Activated CD8-positive, alpha-beta memory T cell treated with anti-CD3 and anti-CD28 coated beads, Interleukin-2, amount 50 U/mL, for 1 hour (primary cell): ENCODE data around the gene ZDHHC14.
"Not testable (repeated sequence)": the region's sequence is repeated elsewhere in the genome, so short reads cannot be mapped to it uniquely, and the experiment has no call there.

Source experiments
- DNase-seq: peaks from one replicate; pipeline ENCODE4 v3.0.0-alpha.2; 2020; ENCODE audit errors: extremely low read depth

The ZDHHC14 gene

DNA sequence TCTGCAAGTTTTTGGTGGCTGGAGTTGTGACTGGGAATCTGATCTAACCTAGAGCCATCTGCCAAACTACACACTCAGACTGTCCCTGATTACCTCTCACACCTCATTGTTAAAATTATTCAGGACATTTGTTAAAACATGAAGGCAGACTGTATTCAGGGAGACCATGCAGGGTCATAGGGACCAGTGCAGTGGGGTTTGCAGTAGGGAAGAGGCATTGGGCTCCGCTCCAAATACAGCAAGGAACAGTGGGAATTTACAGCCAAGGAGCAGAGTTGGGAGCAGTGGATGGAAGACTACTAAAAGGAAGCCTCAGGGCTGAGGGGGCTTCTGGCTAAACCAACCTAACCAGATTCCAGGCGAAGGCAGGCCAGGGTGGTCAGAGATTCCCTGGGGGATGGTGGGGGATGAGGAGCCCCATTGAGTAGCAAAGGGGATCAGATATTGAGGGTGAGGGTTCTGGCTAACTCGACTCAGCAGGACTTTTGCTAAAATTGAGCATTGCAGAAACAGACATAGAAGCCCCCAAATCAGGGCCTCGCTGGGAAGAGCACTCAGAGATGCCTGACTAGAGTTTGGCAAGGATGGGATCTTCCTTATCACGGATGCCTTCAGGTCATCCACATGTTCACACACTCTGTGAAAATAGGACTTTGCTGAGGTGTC lies 172.0 kb downstream of the ZDHHC14 start:
- DNase-seq = no peak

GRCh38 chr6:157554747-157555146 lies 173.8 kb downstream of the ZDHHC14 start:
- DNase-seq = no peak

- DNase-seq = no peak
These were observed 174.6 kb downstream of the ZDHHC14 start for GRCh38 chr6:157555455-157556143.

- DNase-seq = no peak
These were observed 175.2 kb downstream of the ZDHHC14 start for GRCh38 chr6:157556144-157556645.

DNA sequence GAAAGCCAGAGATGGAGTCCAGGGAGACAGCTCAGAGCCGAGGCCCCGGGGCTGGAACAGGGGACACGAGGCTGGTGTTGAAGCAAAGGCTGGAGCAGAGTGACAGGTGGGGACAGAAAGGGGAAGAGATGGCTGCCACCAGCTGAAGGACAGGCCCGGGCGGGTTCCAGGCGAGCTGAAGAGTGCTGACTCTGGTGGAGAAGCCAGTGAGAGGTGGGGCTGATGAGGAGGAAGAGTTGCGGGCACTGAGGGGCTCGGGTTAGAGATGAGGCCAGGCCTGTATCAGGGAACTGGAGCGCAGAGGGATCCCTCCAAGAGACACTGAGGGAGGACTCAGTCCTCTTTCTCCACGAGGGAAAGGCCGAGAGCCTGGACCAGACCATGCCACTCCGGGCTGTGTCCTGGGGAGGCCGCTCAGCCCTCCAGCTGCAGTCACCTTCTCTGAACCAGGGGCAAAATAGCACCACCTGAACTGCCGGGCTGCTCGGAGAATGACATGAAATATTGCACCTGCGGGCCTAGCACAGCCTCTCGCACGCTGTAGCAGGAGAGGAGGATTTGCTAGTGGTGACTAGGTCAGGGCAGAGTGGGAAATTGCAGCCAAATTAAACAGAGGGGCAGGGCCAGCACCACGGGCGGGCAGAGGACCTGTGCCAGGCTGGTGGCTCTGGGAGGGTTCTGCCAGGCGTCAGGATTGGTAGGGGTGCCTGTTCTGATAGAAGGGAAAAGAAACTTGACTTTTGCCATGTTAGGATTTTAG lies 175.9 kb downstream of the ZDHHC14 start:
- DNase-seq = no peak

DNA sequence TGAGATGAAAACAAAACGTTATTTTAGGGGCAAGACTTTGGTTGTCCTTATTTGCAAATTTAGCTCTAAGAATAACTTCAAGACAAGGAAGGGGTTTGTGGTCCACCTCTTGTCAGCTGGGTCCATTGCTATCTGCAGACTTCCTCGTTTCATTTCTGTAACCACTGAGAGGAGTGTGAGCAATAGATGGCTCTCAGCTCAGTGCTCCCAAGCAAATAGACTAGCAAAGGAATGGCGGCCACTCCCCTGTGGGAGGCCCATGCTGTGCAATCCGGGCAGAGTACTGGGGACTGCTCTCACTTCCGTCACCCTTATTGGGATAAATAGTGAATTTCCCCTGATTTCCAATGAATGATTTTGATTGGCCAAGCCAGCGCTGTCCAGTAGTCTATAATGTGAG lies 176.6 kb downstream of the ZDHHC14 start:
- no peak for DNase-seq

- no peak for DNase-seq
These were observed 177.1 kb downstream of the ZDHHC14 start for GRCh38 chr6:157558049-157558448.

GRCh38 chr6:157558487-157559200 lies 177.7 kb downstream of the ZDHHC14 start:
- no peak for DNase-seq

- no peak for DNase-seq
These were observed 178.3 kb downstream of the ZDHHC14 start for GRCh38 chr6:157559201-157559756.

- DNase-seq = not testable (repeated sequence)
These were observed 179.1 kb downstream of the ZDHHC14 start for GRCh38 chr6:157560063-157560462.

DNA sequence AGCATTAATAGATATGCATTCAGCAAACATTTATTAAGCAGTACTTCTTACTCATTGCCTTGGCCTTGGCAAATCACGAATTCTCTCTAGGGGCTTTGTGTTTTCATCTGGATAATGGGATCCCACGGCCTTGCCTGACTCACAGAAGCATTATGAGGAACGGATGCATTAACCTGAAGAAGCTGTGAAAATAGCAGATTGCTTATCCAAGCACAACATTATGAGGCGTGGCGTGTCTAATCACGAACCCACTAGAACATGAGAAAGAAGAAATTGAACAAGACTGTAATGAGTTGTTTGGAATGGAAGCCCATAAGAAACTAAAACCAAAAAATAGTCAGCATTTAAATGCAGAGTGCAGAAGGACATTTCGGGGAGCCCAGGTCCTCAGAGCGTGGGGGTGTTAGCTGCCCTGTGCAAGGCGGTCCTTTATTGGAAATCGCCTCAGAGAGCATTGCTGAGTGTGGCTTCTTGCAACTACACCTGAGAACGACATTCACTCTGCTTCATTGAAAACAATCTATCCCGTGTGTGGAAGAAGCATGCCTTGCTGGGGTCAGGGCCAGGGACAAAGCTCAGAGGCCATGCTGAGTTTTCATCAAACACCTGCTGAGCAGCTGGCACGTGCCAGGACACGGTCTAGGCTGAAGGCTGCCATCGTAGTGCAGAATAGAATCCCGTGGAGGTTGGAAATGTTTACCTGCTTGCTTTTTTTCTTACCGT lies 179.9 kb downstream of the ZDHHC14 start:
- DNase-seq = no peak

DNA sequence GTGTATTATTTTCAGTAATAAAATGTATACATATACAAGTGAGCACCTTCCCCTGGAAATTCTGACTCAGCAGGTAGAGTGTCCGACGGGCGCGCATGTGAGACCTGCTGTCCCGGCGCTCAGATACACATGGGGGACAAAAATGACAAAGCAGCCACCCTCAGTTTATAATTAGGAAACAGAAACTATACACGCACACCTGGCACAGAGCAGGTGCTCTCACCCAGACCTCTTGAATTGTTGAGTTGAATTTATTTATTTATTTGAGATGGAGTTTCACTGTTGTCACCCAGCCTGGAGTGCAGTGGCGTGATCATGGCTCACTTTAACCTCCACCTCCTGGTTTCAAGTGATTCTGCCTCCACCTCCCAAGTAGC lies 180.4 kb downstream of the ZDHHC14 start:
- no peak for DNase-seq

GRCh38 chr6:157561929-157562810 lies 181.2 kb downstream of the ZDHHC14 start:
- no peak for DNase-seq

GRCh38 chr6:157562997-157563396 lies 182.0 kb downstream of the ZDHHC14 start:
- DNase-seq = no peak

DNA sequence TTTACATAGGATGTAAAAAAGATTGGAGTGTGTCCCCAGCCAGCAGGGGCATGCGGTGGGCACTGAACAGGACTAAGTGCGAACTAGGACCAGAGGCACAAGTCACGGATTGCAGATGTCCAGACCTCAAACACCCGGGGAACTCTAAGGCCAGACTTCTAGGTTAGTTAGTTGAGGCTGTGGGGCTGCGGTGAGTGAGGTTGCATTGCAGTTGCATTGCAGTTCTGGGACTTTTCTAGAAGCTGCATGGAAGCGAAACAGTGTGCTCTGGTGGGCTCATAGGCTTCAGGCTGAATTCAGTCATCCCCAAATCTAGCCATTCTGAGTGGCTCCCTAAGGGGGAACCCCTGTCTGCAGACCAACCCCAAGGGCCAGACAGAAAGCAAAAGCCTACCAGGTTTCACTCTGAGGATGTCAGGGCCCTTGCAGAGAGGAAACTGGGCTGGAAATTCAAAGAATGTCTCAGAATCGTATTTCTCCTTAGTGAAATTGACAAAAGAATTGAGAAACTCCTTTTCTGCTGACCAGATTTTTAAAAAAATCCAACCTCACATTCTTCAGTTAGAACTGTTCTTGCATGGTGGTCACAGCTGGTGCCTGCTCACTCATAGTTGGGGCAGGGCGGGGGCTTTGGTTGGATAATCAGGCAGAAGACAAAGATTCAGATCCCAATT lies 182.8 kb downstream of the ZDHHC14 start:
- DNase-seq = no peak

GRCh38 chr6:157568702-157569101 lies 187.7 kb downstream of the ZDHHC14 start:
- DNase-seq = no peak

DNA sequence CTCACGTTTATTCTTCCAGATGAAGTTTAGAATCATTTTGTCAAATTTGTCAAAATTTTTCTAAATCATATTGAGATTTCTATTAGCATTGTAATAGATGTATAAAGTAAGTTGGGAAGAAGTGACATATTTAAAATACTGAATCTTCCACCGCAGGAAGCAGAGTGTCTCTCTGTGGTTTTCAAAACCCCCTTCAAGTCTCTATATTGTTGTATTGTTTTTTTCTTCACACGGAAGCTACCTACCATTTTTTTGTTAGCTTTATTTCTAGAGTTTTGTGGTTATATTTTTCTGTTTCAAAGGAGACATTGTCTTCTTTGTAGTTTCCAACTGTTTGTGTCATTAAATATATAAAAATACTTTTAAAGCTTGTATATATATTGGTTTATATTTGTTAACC lies 188.6 kb downstream of the ZDHHC14 start:
- DNase-seq = no peak

DNA sequence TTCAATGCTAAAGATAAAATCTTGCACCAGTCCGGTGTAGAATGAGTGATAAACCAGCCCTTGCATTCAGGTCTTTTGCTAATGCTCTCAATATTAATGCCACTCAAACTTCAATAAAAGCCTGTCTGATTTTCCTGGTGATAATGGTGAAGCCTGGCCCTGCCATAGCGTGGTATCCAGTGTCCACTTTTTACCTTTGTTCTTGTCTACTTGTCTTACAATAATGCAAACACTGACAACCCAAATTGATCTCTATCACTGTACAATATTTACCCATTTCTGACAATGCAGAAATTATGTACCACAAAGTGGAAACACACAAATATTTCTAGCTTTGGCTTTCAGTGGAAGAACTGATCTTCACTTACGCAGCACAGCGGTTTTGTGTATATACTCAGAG lies 189.1 kb downstream of the ZDHHC14 start:
- DNase-seq = no peak

DNA sequence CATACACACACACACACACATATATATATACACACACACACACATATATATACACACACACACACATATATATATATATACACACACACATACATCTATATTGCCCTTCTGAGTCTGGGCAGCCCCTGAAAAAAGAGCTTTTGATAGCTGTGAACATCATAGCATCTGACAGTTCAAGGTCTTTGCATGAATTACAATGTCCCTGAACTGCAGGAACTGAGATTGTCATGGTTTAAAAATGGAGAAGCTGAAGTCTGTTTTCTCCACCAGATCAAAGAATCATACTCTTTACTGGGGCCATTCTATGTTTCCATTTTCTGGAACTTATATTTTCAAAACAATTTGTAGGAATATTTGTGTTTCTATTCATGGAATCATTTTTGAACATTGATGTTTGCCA lies 189.8 kb downstream of the ZDHHC14 start:
- no peak for DNase-seq

DNA sequence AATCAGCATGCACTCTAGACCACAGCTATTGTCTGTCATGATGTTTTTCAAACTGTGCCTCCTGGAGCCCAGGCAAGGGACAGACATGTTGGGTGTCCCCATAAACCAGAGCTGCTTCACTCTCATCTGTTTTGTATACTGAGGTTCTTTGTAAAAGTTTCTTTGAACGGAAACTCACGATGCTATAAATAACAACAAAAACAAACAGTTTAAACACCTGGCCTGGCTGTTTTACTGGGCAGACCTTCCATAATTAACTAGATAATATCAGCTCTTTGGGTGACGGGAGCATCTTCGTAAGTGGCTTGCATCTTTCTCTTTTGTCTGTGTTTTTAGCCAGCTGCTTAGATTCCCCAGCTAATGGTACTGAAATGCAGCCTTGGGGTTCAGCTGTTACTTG lies 190.3 kb downstream of the ZDHHC14 start:
- DNase-seq = no peak
